AG04449 (cell line): ENCODE data around the gene COLEC11.

Experiments
- CTCF ChIA-PET: fragments of 350-600 bp; formaldehyde crosslinking; extraction: SDS; loops from one replicate; lab custom pipeline; 2021; ENCODE audit warnings: antibody characterized with exemption; lab: Yijun Ruan, JAX
- POLR2A ChIA-PET: fragments of 400-600, 350-600 bp; formaldehyde crosslinking; extraction: SDS; loops from one replicate; lab custom pipeline; 2020; ENCODE audit warnings: antibody characterized with exemption, inconsistent platforms; lab: Yijun Ruan, JAX
- DNase-seq: peaks from one replicate; pipeline ENCODE4 v3.0.0-alpha.2; 2010; ENCODE audit warnings: low read depth, low spot score
- H3K4me3 ChIP-seq: 2 replicates; pipeline ENCODE4 v1.5.1; 2011; ENCODE audit warnings: low read depth, mild to moderate bottlenecking, control low read depth, low read length
- TF ChIP-seq, protein P1 (sequence below): IDR thresholded peaks from one replicate; pipeline ENCODE4 v1.5.1; 2011; ENCODE audit warnings: mild to moderate bottlenecking, moderate library complexity, low read length, control low read depth, inconsistent platforms; ENCODE audit not compliant: insufficient read depth; ENCODE audit errors: missing control alignments

COLEC11 gene

DNA sequence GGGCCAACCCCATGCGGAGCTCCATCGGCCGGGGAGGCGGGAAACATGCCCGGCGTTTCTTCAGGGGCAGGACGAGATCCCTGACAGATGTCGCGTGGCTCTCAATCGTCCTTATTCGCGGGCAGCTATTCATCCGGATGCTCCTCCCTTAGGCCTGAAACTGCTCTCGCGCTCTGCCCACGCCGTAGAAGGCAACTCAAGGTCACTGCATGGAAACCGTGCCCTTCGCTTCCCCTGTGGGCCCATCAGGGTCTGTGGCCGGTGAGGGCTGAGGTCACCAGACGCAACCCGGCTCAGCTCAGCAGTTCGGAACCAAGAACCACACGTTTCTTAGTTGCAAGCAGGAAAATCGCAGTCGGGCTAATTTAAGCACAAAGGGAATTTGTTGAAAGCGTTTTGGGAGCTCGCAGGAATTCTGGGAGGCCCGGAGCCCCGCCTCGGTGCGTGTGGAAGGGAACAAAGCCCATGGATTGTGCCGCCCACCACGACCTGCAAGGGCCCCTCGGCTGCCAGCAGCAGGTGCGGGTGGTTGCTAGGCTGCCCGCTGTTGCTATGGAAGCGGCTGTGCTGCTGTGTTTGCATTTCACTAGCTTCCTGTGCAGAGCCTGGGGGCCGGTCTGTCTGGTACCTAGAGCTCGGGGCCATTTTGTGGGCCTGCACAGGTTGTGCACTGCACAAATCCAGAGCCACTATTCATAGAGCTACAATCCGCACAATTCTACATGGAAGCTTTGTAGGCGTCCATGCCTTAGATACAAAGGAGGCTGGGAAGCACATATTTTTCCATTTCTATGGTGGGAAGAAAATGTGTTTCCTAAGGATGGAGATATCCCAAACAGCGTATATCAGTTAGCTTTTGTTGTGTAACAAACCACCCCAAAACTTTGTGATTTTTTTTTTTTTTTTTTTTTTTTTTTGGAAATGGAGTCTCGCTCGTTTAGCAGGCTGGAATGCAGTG lies 57.1 kb downstream of the COLEC11 start:
- TF ChIP-seq, protein P1, sequence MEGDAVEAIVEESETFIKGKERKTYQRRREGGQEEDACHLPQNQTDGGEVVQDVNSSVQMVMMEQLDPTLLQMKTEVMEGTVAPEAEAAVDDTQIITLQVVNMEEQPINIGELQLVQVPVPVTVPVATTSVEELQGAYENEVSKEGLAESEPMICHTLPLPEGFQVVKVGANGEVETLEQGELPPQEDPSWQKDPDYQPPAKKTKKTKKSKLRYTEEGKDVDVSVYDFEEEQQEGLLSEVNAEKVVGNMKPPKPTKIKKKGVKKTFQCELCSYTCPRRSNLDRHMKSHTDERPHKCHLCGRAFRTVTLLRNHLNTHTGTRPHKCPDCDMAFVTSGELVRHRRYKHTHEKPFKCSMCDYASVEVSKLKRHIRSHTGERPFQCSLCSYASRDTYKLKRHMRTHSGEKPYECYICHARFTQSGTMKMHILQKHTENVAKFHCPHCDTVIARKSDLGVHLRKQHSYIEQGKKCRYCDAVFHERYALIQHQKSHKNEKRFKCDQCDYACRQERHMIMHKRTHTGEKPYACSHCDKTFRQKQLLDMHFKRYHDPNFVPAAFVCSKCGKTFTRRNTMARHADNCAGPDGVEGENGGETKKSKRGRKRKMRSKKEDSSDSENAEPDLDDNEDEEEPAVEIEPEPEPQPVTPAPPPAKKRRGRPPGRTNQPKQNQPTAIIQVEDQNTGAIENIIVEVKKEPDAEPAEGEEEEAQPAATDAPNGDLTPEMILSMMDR = no peak
- ChIA-PET POLR2A (no interaction called here), CTCF (interaction anchor here (0.7 to 5.4 kb wide), 23 partner anchors 9 to 1766 kb away, joined by 3 to 96 read pairs (median 4); partner anchors contain the start of gene COLEC11)
- DNase-seq = no peak
- no peak overlapping the region; the same call in 1 of the 2 replicates for H3K4me3 ChIP-seq

GRCh38 chr2:3652896-3653625 lies 58.1 kb downstream of the COLEC11 start:
- TF ChIP-seq, protein P1 = no peak
- DNase-seq = no peak
- ChIA-PET POLR2A (no interaction called here), CTCF (interaction anchor here (0.5 to 5.4 kb wide), 10 partner anchors 8 to 1764 kb away, joined by 3 to 96 read pairs (median 4); no protein-coding TSS in a partner anchor)
- H3K4me3 ChIP-seq = no peak overlapping the region

- TF ChIP-seq, protein P1 = no peak
- H3K4me3 ChIP-seq = no peak overlapping the region
- POLR2A ChIA-PET = no interaction called here
- CTCF ChIA-PET = interaction anchor here (5.4 kb wide), 1 partner anchor 231 kb away, joined by 96 read pairs; no protein-coding TSS in a partner anchor
- no peak for DNase-seq
These were observed 59.1 kb downstream of the COLEC11 start for GRCh38 chr2:3654011-3654410.

DNA sequence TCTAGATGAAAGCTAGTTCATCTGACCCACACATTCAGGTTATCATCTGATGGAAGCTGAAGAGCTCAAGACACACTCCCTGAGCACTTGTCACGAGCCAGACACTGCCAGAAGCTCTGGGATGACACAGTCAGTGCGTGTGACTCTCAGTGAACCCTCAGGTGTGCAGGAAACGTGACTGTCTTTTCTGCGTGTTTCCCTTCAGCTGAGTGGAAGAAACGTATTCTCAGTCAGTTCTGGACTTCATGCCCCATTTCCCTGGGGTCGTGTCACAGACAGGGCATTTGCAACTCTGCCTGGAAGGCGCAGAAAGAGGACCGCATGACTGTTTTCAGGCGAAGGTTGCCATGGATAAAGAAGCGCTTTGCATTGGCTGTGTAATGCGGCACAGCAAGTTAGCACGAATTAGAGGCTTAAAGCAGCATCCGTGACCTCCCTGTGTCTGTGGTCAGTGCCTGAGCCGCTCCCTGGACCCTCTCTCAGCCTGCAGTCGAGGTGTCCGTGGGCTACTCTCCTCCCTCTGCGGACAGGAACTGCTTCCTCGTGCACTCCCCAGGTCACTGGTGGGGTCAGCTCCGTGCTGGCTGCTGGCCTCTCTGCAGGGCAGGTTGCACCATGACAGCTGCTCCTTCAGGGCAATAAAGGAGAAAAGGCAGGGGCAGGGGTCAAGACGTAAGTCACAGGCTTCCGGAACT lies 59.8 kb downstream of the COLEC11 start:
- CTCF ChIA-PET = interaction anchor here (3.4 to 5.4 kb wide), 2 partner anchors 231 to 232 kb away, joined by 22 to 96 read pairs; no protein-coding TSS in a partner anchor
- no peak overlapping the region for H3K4me3 ChIP-seq
- POLR2A ChIA-PET = no interaction called here
- TF ChIP-seq, protein P1 = no peak
- DNase-seq = no peak

DNA sequence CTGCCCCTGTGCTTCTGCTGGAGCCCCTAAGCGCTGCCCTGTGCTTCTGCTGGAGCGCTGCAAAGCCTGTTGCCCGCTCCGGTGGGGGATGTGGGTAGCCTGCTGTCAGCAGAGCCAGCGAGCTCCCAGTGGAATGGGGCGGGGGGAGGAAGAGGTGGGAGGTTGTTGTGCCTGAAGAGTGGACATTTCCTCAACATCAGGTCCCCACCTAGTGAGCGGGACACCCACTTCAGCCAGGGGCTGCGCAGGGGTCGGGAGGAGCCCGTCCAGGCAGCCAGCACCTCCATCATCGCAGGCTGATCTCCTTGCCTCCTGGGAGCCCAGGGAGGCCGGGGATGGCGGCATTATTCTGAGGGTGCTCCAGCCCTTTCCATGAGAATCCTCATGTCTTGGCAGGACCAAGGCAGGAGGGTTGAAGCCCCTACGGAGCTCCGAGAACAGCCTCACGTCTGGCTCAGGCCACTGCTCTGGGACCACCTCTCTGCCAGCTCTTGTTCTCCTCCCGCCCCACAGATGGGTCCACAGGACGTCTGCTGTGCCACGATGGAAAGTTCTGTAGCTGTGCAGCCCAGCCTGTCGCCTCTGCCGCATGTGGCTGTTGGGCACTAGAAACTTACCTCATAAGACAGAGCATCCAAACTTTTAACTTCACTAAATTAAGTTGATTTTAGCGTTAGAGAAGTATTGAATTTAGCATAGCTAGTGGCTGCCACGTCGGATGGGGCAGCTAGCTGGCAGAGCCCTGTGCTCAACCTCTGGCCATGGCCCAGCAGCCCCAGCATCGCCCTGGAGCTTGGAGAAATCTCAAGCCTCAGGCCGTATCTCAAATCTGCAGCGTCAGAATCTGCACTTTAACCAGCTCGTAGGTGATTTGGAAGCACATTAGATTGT lies 61.2 kb downstream of the COLEC11 start:
- CTCF ChIA-PET = interaction anchor here (1.4 to 3.4 kb wide), 2 partner anchors 232 to 1770 kb away, joined by 5 to 22 read pairs; no protein-coding TSS in a partner anchor
- TF ChIP-seq, protein P1 = no peak
- no peak overlapping the region for H3K4me3 ChIP-seq
- DNase-seq = no peak
- POLR2A ChIA-PET = no interaction called here
